ENCODE data around the gene RAB31.

GRCh38 chr18:9851511-9851910 is 143.4 kb downstream of the RAB31 start:
- TF ChIP-seq POLR2AphosphoS5 (IDR thresholded peaks at IDR 0.05; ENCODE audit: borderline replicate concordance, low read depth, low read length) (no peak), FOXP2 (optimal IDR thresholded peaks at IDR 0.05; ENCODE audit: control extremely low read depth, extremely low read length, insufficient read depth) (no peak), EZH2 (IDR thresholded peaks at IDR 0.05) (no peak)
